HepG2 (cell line): Measurements from ENCODE around the gene ENG. TPM values are rescaled to one million over a fixed set of nuclear protein-coding genes. Genes with fewer than 3 reads are reported as not detected.

Experiments used
- BRCA1 ChIP-seq: sonication (generic); formaldehyde crosslinking; IDR thresholded peaks from 2 replicates; pipeline ENCODE4 v1.4.0; 2020; ENCODE audit warnings: missing genetic modification reagents
- CBFB ChIP-seq: sonication (generic); formaldehyde crosslinking; IDR thresholded peaks from 2 replicates; pipeline ENCODE4 v1.4.0; 2020; ENCODE audit warnings: missing genetic modification reagents
- CBX5 ChIP-seq: sonication (generic); formaldehyde crosslinking; IDR thresholded peaks from 2 replicates; pipeline ENCODE4 v1.4.0; 2020; ENCODE audit warnings: missing genetic modification reagents, borderline replicate concordance
- GATAD1 ChIP-seq: IDR thresholded peaks from 2 replicates; pipeline ENCODE4 v1.6.1; 2016; ENCODE audit warnings: missing genetic modification reagents, missing compliant biosample characterization
- KAT2B ChIP-seq: fragments of 150-350 bp; IDR thresholded peaks from 2 replicates; pipeline ENCODE4 v1.6.1; 2014; ENCODE audit warnings: low read depth, low read length, borderline replicate concordance
- KLF16 ChIP-seq, 2 experiments: sonication (generic) in 1 of 2; formaldehyde crosslinking in 1 of 2; IDR thresholded peaks; 2 replicates each; pipeline versions ENCODE4 v1.6.1 to v1.8.0; 2016 to 2023; ENCODE audit warnings: missing genetic modification reagents in 2 of 2, missing compliant biosample characterization in 1 of 2
- PAX8 ChIP-seq: sonication (generic); formaldehyde crosslinking; IDR thresholded peaks from 2 replicates; pipeline ENCODE4 v1.8.0; 2022; ENCODE audit warnings: mild to moderate bottlenecking, missing genetic modification reagents, borderline replicate concordance
- PLRG1 ChIP-seq: fragments of 450-650 bp; conservative IDR thresholded peaks from 2 replicates; pipeline ENCODE4 v1.6.1; 2016
- RNF2 ChIP-seq: fragments of 450-650 bp; conservative IDR thresholded peaks from 2 replicates; pipeline ENCODE4 v1.6.1; 2016; ENCODE audit warnings: low read depth
- RXRA ChIP-seq: sonication (generic); formaldehyde crosslinking; IDR thresholded peaks from 2 replicates; pipeline ENCODE4 v1.5.1; 2020; ENCODE audit warnings: missing genetic modification reagents
- SIX4 ChIP-seq: sonication (generic); formaldehyde crosslinking; IDR thresholded peaks from 2 replicates; pipeline ENCODE4 v1.4.0; 2020; ENCODE audit warnings: missing genetic modification reagents
- SNRNP70 ChIP-seq: fragments of 200-400 bp; formaldehyde crosslinking; IDR thresholded peaks from 2 replicates; pipeline ENCODE4 v1.6.1; 2017; ENCODE audit warnings: mild to moderate bottlenecking, low read depth, low read length, moderate library complexity
- SOX6 ChIP-seq, 2 experiments: fragments of 450-650 bp in 1 of 2; sonication (generic) in 1 of 2; formaldehyde crosslinking in 1 of 2; IDR thresholded peaks; 2 replicates each; pipeline versions ENCODE4 v1.4.0 to v1.6.1; 2017 to 2020; ENCODE audit warnings: antibody characterized with exemption in 1 of 2, mild to moderate bottlenecking in 1 of 2, missing genetic modification reagents in 1 of 2
- ZBTB38 ChIP-seq: sonication (generic); formaldehyde crosslinking; IDR thresholded peaks from 2 replicates; pipeline ENCODE4 v1.5.1; 2020; ENCODE audit warnings: mild to moderate bottlenecking, missing genetic modification reagents
- ZNF12 ChIP-seq: sonication (generic); formaldehyde crosslinking; IDR thresholded peaks from 2 replicates; pipeline ENCODE4 v1.5.0; 2020; ENCODE audit warnings: missing genetic modification reagents
- ZNF232 ChIP-seq: sonication (generic); formaldehyde crosslinking; IDR thresholded peaks from 2 replicates; pipeline ENCODE4 v1.4.0; 2020; ENCODE audit warnings: missing genetic modification reagents, borderline replicate concordance
- ZNF260 ChIP-seq: sonication (generic); formaldehyde crosslinking; IDR thresholded peaks from 2 replicates; pipeline ENCODE4 v1.4.0; 2020; ENCODE audit warnings: missing genetic modification reagents, low read depth, mild to moderate bottlenecking, borderline replicate concordance
- ZNF414 ChIP-seq: sonication (generic); formaldehyde crosslinking; IDR thresholded peaks from 2 replicates; pipeline ENCODE4 v1.5.0; 2020; ENCODE audit warnings: missing genetic modification reagents
- ZNF484 ChIP-seq: sonication (generic); formaldehyde crosslinking; IDR thresholded peaks from 2 replicates; pipeline ENCODE4 v1.5.1; 2020; ENCODE audit warnings: mild to moderate bottlenecking, low read depth, missing genetic modification reagents, borderline replicate concordance
- ZNF564 ChIP-seq: sonication (generic); formaldehyde crosslinking; IDR thresholded peaks from 2 replicates; pipeline ENCODE4 v1.8.1; 2023; ENCODE audit warnings: mild to moderate bottlenecking, missing genetic modification reagents
- ZNF598 ChIP-seq: sonication (generic); formaldehyde crosslinking; IDR thresholded peaks from 2 replicates; pipeline ENCODE4 v1.5.1; 2020; ENCODE audit warnings: mild to moderate bottlenecking, missing genetic modification reagents, borderline replicate concordance
- ZNF740 ChIP-seq: sonication (generic); formaldehyde crosslinking; IDR thresholded peaks from 2 replicates; pipeline ENCODE4 v1.4.0; 2020; ENCODE audit warnings: missing genetic modification reagents
- ZNF772 ChIP-seq: sonication (generic); formaldehyde crosslinking; IDR thresholded peaks from 2 replicates; pipeline ENCODE4 v1.5.0; 2020; ENCODE audit warnings: mild to moderate bottlenecking, missing genetic modification reagents
- polyA plus RNA-seq, 8 experiments: library from polyadenylated mRNA; depleted of rRNA in 3 of 8; stranded (reverse) in 7 of 8; unstranded in 1 of 8; fragments of >200 nt; fragmentation: Illumina TruSeq in 4 of 8; extraction: Trizol in 4 of 8; gene quantifications; 2 replicates each; pipeline versions ENCODE4 v1.2.1 to v1.2.3, GENCODE V29; 2011 to 2016; ENCODE audit warnings: low read depth in 4 of 8, missing spikeins in 1 of 8, mixed read lengths in 1 of 8; ENCODE audit not compliant: insufficient read depth in 1 of 8
- total RNA-seq, 5 experiments: library from RNA; depleted of rRNA; stranded (reverse); fragments of >200 nt; fragmentation: Illumina TruSeq; extraction: Trizol; gene quantifications; 2 replicates each; pipeline ENCODE4 v1.2.3, GENCODE V29; 2016; ENCODE audit warnings: low read depth in 1 of 5
- TF ChIP-seq, protein P1 (sequence below): sonication (generic); formaldehyde crosslinking; IDR thresholded peaks from 2 replicates; pipeline ENCODE4 v1.4.0; 2020; ENCODE audit warnings: missing genetic modification reagents, borderline replicate concordance
- TF ChIP-seq, protein P2 (sequence below): sonication (generic); formaldehyde crosslinking; IDR thresholded peaks from 2 replicates; pipeline ENCODE4 v1.8.1; 2022; ENCODE audit warnings: low read depth, mild to moderate bottlenecking, missing genetic modification reagents

The ENG gene
- total and polyA plus RNA-seq, 2 of the 13 experiments (the other 11 are each of a cell fraction or from before 2014, with no cell fraction given): 0.02 to 1.1 TPM

DNA sequence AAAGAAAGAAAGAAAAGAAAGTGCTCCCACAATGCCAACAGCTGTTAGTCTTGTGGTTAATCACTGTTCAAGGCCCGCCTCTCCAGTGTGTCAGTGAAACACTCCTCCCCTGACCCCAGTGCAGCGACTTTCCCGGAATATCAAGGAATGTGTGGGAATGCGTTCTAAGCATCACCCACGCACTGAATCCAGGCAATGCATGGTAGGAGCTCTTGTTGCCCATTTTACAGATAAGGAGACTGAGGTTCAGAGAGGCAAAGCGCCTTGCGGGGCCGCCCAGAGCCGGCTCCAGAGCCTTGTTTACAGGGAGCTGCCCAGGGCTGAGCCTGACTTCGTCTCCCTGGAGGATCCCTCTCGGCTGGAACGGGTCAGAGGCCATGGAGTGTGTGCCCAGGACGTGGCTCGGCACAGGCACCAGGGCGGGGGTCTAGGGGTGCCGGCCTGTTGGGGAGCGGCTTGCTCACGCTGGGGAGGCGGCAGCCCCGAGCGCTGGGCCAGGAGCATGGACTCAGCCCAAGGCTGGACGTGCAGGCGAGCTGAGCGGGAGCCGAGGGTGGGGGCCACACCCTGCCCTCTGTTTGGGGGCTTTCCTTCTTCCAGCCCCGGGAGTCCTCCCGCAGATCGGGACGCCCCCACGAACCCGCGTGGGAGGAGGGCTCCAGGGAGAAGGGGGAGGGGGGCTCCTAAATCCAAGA is 44.1 kb upstream of the ENG start (continued):
- TF ChIP-seq, protein P1, sequence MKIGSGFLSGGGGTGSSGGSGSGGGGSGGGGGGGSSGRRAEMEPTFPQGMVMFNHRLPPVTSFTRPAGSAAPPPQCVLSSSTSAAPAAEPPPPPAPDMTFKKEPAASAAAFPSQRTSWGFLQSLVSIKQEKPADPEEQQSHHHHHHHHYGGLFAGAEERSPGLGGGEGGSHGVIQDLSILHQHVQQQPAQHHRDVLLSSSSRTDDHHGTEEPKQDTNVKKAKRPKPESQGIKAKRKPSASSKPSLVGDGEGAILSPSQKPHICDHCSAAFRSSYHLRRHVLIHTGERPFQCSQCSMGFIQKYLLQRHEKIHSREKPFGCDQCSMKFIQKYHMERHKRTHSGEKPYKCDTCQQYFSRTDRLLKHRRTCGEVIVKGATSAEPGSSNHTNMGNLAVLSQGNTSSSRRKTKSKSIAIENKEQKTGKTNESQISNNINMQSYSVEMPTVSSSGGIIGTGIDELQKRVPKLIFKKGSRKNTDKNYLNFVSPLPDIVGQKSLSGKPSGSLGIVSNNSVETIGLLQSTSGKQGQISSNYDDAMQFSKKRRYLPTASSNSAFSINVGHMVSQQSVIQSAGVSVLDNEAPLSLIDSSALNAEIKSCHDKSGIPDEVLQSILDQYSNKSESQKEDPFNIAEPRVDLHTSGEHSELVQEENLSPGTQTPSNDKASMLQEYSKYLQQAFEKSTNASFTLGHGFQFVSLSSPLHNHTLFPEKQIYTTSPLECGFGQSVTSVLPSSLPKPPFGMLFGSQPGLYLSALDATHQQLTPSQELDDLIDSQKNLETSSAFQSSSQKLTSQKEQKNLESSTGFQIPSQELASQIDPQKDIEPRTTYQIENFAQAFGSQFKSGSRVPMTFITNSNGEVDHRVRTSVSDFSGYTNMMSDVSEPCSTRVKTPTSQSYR (CRISPR knock-in tag): no peak
- TF ChIP-seq ZNF598 (CRISPR knock-in tag) (peak; percentile 67; the same call in 1 of the 2 replicates), ZNF260 (CRISPR knock-in tag) (no peak), CBX5 (CRISPR knock-in tag) (no peak), ZNF740 (CRISPR knock-in tag) (no peak), ZBTB38 (CRISPR knock-in tag) (0 out of 2 replicates have a peak, but pooled peaks have one; percentile 39), ZNF414 (CRISPR knock-in tag) (peak; percentile 77; the same call in 1 of the 2 replicates), GATAD1 (no peak), KAT2B (no peak), SIX4 (CRISPR knock-in tag) (no peak), ZNF12 (CRISPR knock-in tag) (0 out of 2 replicates have a peak, but pooled peaks have one; percentile 43), RNF2 (no peak), BRCA1 (CRISPR knock-in tag) (no peak), ZNF232 (CRISPR knock-in tag) (no peak), CBFB (CRISPR knock-in tag) (no peak), SOX6 (IDR thresholded peaks at IDR 0.05) (no peak), SOX6 (CRISPR knock-in tag; IDR thresholded peaks at IDR 0.05) (no peak), ZNF772 (peak; percentile 56; the same call in 1 of the 2 replicates), ZNF564 (0 out of 2 replicates have a peak, but pooled peaks have one; percentile 64), PLRG1 (no peak), KLF16 (CRISPR knock-in tag; IDR thresholded peaks at IDR 0.05) (no peak), PAX8 (CRISPR knock-in tag) (no peak), ZNF484 (CRISPR knock-in tag) (no peak), SNRNP70 (no peak), RXRA (CRISPR knock-in tag) (peak; percentile 24)
- TF ChIP-seq, protein P2, sequence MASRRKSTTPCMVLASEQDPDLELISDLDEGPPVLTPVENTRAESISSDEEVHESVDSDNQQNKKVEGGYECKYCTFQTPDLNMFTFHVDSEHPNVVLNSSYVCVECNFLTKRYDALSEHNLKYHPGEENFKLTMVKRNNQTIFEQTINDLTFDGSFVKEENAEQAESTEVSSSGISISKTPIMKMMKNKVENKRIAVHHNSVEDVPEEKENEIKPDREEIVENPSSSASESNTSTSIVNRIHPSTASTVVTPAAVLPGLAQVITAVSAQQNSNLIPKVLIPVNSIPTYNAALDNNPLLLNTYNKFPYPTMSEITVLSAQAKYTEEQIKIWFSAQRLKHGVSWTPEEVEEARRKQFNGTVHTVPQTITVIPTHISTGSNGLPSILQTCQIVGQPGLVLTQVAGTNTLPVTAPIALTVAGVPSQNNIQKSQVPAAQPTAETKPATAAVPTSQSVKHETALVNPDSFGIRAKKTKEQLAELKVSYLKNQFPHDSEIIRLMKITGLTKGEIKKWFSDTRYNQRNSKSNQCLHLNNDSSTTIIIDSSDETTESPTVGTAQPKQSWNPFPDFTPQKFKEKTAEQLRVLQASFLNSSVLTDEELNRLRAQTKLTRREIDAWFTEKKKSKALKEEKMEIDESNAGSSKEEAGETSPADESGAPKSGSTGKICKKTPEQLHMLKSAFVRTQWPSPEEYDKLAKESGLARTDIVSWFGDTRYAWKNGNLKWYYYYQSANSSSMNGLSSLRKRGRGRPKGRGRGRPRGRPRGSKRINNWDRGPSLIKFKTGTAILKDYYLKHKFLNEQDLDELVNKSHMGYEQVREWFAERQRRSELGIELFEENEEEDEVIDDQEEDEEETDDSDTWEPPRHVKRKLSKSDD (CRISPR knock-in tag): no peak
